Naive thymus-derived CD8-positive, alpha-beta T cell (primary cell): ENCODE data around the gene SRD5A2. TPM values are rescaled to one million over a fixed set of nuclear protein-coding genes. Genes with fewer than 3 reads are reported as not detected.

ENCODE experiments used
- ATAC-seq, 2 donors: fragments of 150-1000 bp; cut with Tn5 transposase in 1 of 2; sonication (Bioruptor Pico), chemical (Tn5 transposase) in 1 of 2; 1 replicate in 1 of 2; 2 replicates in 1 of 2; pipeline ENCODE4 v1.10.0; 2021; ENCODE audit warnings: mild to moderate bottlenecking in 2 of 2, moderate library complexity in 2 of 2
- POLR2A ChIA-PET: fragments of 350-600 bp; sonication (Branson Sonifier 250); formaldehyde crosslinking; loops from one replicate; lab custom pipeline; 2021; ENCODE audit warnings: antibody characterized with exemption; lab: Charles Lee
- DNase-seq, 10 donors: peaks; one replicate each; pipeline versions ENCODE4 v3.0.0 to v3.0.0-alpha.2; 2020 to 2022
- H3K27ac Mint-ChIP-seq, 10 donors: one replicate each; pipeline ENCODE4 v1.8.0; 2020 to 2022; ENCODE audit warnings: mild to moderate bottlenecking in 10 of 10, mixed read lengths in 10 of 10, moderate library complexity in 4 of 10, inconsistent platforms in 1 of 10
- H3K27me3 Mint-ChIP-seq, 5 donors: one replicate each; pipeline ENCODE4 v1.8.0; 2021 to 2022; ENCODE audit warnings: mixed read lengths in 5 of 5
- H3K36me3 Mint-ChIP-seq, 3 donors: one replicate each; pipeline ENCODE4 v1.8.0; 2020 to 2022; ENCODE audit warnings: mixed read lengths in 3 of 3, mild to moderate bottlenecking in 2 of 3, inconsistent platforms in 1 of 3
- H3K4me1 Mint-ChIP-seq, 4 donors: one replicate each; pipeline ENCODE4 v1.8.0; 2021 to 2022; ENCODE audit warnings: mixed read lengths in 4 of 4
- H3K4me3 Mint-ChIP-seq, 10 donors: one replicate each; pipeline ENCODE4 v1.8.0; 2020 to 2022; ENCODE audit warnings: mild to moderate bottlenecking in 10 of 10, mixed read lengths in 10 of 10, moderate library complexity in 6 of 10, inconsistent platforms in 1 of 10
- H3K9me3 Mint-ChIP-seq, 9 donors: one replicate each; pipeline ENCODE4 v1.8.0; 2020 to 2022; ENCODE audit warnings: mixed read lengths in 9 of 9, mild to moderate bottlenecking in 3 of 9, inconsistent platforms in 1 of 9, moderate library complexity in 1 of 9
- polyA plus RNA-seq, 3 donors: library from polyadenylated mRNA; unstranded; fragments of 300-500 nt; fragmentation: Illumina TruSeq; gene quantifications; one replicate each; pipeline ENCODE4 v1.2.3, GENCODE V29; 2021
- total RNA-seq, 8 experiments: library from RNA in 2 of 8; stranded (reverse) in 2 of 8; gene quantifications; one replicate each; pipeline ENCODE4 v1.2.3 and lab custom pipeline; 2021 to 2026

SRD5A2 gene
- total and polyA plus RNA-seq, 5 experiments from 2014 or later: 0.09 TPM; not detected in 4

- peaks cover 0 to 26% (median 0%) of the 10 kb centered on the region in 3 donors for H3K36me3 Mint-ChIP-seq
- DNase-seq (no peak), ATAC-seq (no peak)
- H3K4me3 Mint-ChIP-seq: no peak overlapping the region
- no peaks in the 10 kb centered on the region for H3K4me1 Mint-ChIP-seq
- H3K27me3 Mint-ChIP-seq: peaks cover 8 to 36% (median 10%) of the 10 kb centered on the region in 5 donors
- H3K27ac Mint-ChIP-seq: no peak overlapping the region
- POLR2A ChIA-PET: no interaction called here
- H3K9me3 Mint-ChIP-seq: peaks cover 2 to 24% (median 9%) of the 10 kb centered on the region in 9 donors
These were observed 22.1 kb downstream of the SRD5A2 start for GRCh38 chr2:31558401-31559295.

- H3K9me3 Mint-ChIP-seq: peaks cover 14 to 41% (median 22%) of the 10 kb centered on the region in 9 donors
- no peaks in the 10 kb centered on the region for H3K4me1 Mint-ChIP-seq
- no peak overlapping the region for H3K4me3 Mint-ChIP-seq
- peaks cover 2 to 24% (median 6%) of the 10 kb centered on the region in 5 donors for H3K27me3 Mint-ChIP-seq
- ATAC-seq (no peak), DNase-seq (no peak)
- H3K27ac Mint-ChIP-seq: no peak overlapping the region
- POLR2A ChIA-PET: no interaction called here
- H3K36me3 Mint-ChIP-seq: peaks cover 0 to 43% (median 0%) of the 10 kb centered on the region in 3 donors
These were observed 23.8 kb downstream of the SRD5A2 start for GRCh38 chr2:31556940-31557339.

- Mint-ChIP-seq H3K36me3 (peaks cover 0 to 41% (median 0%) of the 10 kb centered on the region in 3 donors), H3K4me1 (no peaks in the 10 kb centered on the region), H3K9me3 (peaks cover 14 to 46% (median 25%) of the 10 kb centered on the region in 9 donors), H3K27me3 (peaks cover 0 to 19% (median 4%) of the 10 kb centered on the region in 5 donors), H3K27ac (peak overlapping the region in 1 of 10 donors; percentile 22), H3K4me3 (no peak overlapping the region)
- no peak for DNase-seq
- POLR2A ChIA-PET: no interaction called here
- ATAC-seq: no peak
These were observed 24.6 kb downstream of the SRD5A2 start for GRCh38 chr2:31555967-31556706.

GRCh38 chr2:31553362-31553761 lies 27.4 kb downstream of the SRD5A2 start:
- no peak for ATAC-seq
- Mint-ChIP-seq H3K9me3 (peaks cover 14 to 46% (median 25%) of the 10 kb centered on the region in 9 donors), H3K4me1 (no peaks in the 10 kb centered on the region), H3K36me3 (peaks cover 0 to 41% (median 0%) of the 10 kb centered on the region in 3 donors), H3K4me3 (no peak overlapping the region), H3K27me3 (peaks cover 0 to 9% (median 5%) of the 10 kb centered on the region in 5 donors), H3K27ac (no peak overlapping the region)
- DNase-seq: no peak
- POLR2A ChIA-PET: no interaction called here

- Mint-ChIP-seq H3K27ac (no peak overlapping the region), H3K9me3 (peaks cover 19 to 41% (median 32%) of the 10 kb centered on the region in 9 donors), H3K4me3 (no peak overlapping the region), H3K4me1 (no peaks in the 10 kb centered on the region), H3K27me3 (peaks cover 5 to 14% (median 9%) of the 10 kb centered on the region in 5 donors), H3K36me3 (peaks cover 0 to 30% (median 3%) of the 10 kb centered on the region in 3 donors)
- no peak for ATAC-seq
- POLR2A ChIA-PET: no interaction called here
- DNase-seq: no peak
These were observed 33.3 kb downstream of the SRD5A2 start for GRCh38 chr2:31547485-31547884.

- Mint-ChIP-seq H3K27me3 (peaks cover 8 to 19% (median 15%) of the 10 kb centered on the region in 5 donors), H3K4me1 (no peaks in the 10 kb centered on the region), H3K4me3 (no peak overlapping the region), H3K9me3 (peaks cover 11 to 47% (median 34%) of the 10 kb centered on the region in 9 donors), H3K27ac (no peak overlapping the region), H3K36me3 (peaks cover 0 to 28% (median 9%) of the 10 kb centered on the region in 3 donors)
- POLR2A ChIA-PET: no interaction called here
- no peak for ATAC-seq
- DNase-seq: no peak
These were observed 38.9 kb downstream of the SRD5A2 start for GRCh38 chr2:31541853-31542252.

- peaks cover 11 to 37% (median 25%) of the 10 kb centered on the region in 9 donors for H3K9me3 Mint-ChIP-seq
- H3K4me3 Mint-ChIP-seq: no peak overlapping the region
- H3K27me3 Mint-ChIP-seq: peaks cover 5 to 24% (median 15%) of the 10 kb centered on the region in 5 donors
- ATAC-seq: no peak
- POLR2A ChIA-PET: no interaction called here
- peaks cover 0 to 18% (median 9%) of the 10 kb centered on the region in 3 donors for H3K36me3 Mint-ChIP-seq
- DNase-seq: no peak
- H3K27ac Mint-ChIP-seq: no peak overlapping the region
- H3K4me1 Mint-ChIP-seq: no peaks in the 10 kb centered on the region
These were observed 41.2 kb downstream of the SRD5A2 start for GRCh38 chr2:31539505-31539904.

- no peak for DNase-seq
- H3K27me3 Mint-ChIP-seq: peaks cover 9 to 24% (median 12%) of the 10 kb centered on the region in 5 donors
- H3K36me3 Mint-ChIP-seq: no peaks in the 10 kb centered on the region
- H3K4me3 Mint-ChIP-seq: no peak overlapping the region
- peaks cover 0 to 5% (median under 1%) of the 10 kb centered on the region in 9 donors for H3K9me3 Mint-ChIP-seq
- POLR2A ChIA-PET: no interaction called here
- no peak for ATAC-seq
- H3K27ac Mint-ChIP-seq: no peak overlapping the region
- H3K4me1 Mint-ChIP-seq: no peaks in the 10 kb centered on the region
These were observed 45.0 kb downstream of the SRD5A2 start for GRCh38 chr2:31535768-31536167.

GRCh38 chr2:31534636-31535035 lies 46.1 kb downstream of the SRD5A2 start:
- H3K9me3 Mint-ChIP-seq: no peaks in the 10 kb centered on the region
- H3K27me3 Mint-ChIP-seq: peaks cover 9 to 31% (median 11%) of the 10 kb centered on the region in 5 donors
- H3K4me1 Mint-ChIP-seq: no peaks in the 10 kb centered on the region
- no peak for ATAC-seq
- no peak for DNase-seq
- no peak overlapping the region for H3K27ac Mint-ChIP-seq
- no peak overlapping the region for H3K4me3 Mint-ChIP-seq
- POLR2A ChIA-PET: no interaction called here
- H3K36me3 Mint-ChIP-seq: no peaks in the 10 kb centered on the region

- Mint-ChIP-seq H3K36me3 (no peaks in the 10 kb centered on the region), H3K4me1 (no peaks in the 10 kb centered on the region), H3K27ac (no peak overlapping the region), H3K9me3 (no peaks in the 10 kb centered on the region), H3K4me3 (no peak overlapping the region), H3K27me3 (peaks cover 9 to 29% (median 13%) of the 10 kb centered on the region in 5 donors)
- POLR2A ChIA-PET: no interaction called here
- DNase-seq: no peak
- no peak for ATAC-seq
These were observed 47.7 kb downstream of the SRD5A2 start for GRCh38 chr2:31533036-31533435.

GRCh38 chr2:31531101-31531500 lies 49.6 kb downstream of the SRD5A2 start:
- no peak for DNase-seq
- POLR2A ChIA-PET: no interaction called here

GRCh38 chr2:31529256-31529655 lies 51.5 kb downstream of the SRD5A2 start:
- H3K4me3 Mint-ChIP-seq: no peak overlapping the region
- DNase-seq (no peak), ATAC-seq (no peak)
- no peaks in the 10 kb centered on the region for H3K4me1 Mint-ChIP-seq
- no peaks in the 10 kb centered on the region for H3K9me3 Mint-ChIP-seq
- H3K36me3 Mint-ChIP-seq: no peaks in the 10 kb centered on the region
- peaks cover 12 to 44% (median 13%) of the 10 kb centered on the region in 5 donors for H3K27me3 Mint-ChIP-seq
- peak overlapping the region in 1 of 10 donors; percentile 1 for H3K27ac Mint-ChIP-seq
- POLR2A ChIA-PET: no interaction called here

More at GRCh38 chr2:31531101-31531500, 49.6 kb downstream of the SRD5A2 start:
- Mint-ChIP-seq H3K9me3 (no peaks in the 10 kb centered on the region), H3K27me3 (peaks cover 6 to 32% (median 12%) of the 10 kb centered on the region in 5 donors), H3K36me3 (no peaks in the 10 kb centered on the region), H3K27ac (no peak overlapping the region), H3K4me3 (no peak overlapping the region), H3K4me1 (no peaks in the 10 kb centered on the region)
- no peak for ATAC-seq

- ATAC-seq (no peak), DNase-seq (no peak)
- no peak overlapping the region for H3K27ac Mint-ChIP-seq
- H3K27me3 Mint-ChIP-seq: peaks cover 15 to 48% (median 16%) of the 10 kb centered on the region in 5 donors
- no peak overlapping the region for H3K4me3 Mint-ChIP-seq
- POLR2A ChIA-PET: no interaction called here
- H3K9me3 Mint-ChIP-seq: no peaks in the 10 kb centered on the region
- H3K4me1 Mint-ChIP-seq: no peaks in the 10 kb centered on the region
- no peaks in the 10 kb centered on the region for H3K36me3 Mint-ChIP-seq
These were observed 51.9 kb downstream of the SRD5A2 start for GRCh38 chr2:31528823-31529222.
